ENCODE results near the gene NKAPD1. TPM values are rescaled to one million over a fixed set of nuclear protein-coding genes. Genes with fewer than 3 reads are reported as not detected.
"Not testable (repeated sequence)": the region's sequence is repeated elsewhere in the genome, so short reads cannot be mapped to it uniquely, and the experiment has no call there.

NKAPD1 gene
- total RNA-seq, 4 donors from 2014 or later = 8.5 to 15.6 (median 12.3) TPM

DNA sequence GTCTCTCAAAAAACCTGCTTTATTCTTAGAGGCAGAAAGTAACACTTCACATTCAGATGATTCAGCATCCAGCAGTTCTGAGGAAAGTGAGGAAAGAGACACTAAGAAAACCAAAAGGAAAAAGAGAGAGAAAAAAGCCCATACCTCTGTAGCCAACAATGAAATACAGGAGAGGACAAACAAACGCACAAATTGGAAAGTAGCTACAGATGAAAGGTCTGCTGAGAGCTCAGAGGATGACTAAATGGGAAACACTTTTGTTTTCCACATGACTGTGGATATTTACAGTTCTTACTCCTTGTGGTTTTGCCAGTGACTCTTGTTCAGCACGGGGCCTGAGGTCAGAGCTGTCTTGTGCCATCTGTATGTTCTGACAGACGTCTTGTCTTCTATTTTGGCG is 8.6 kb downstream of the NKAPD1 start:
- no peak overlapping the region for H3K4me3 ChIP-seq (ENCODE audit: low read depth, poor library complexity, severe bottlenecking)
- 62 to 73% methylated on average over 4 of the region's 4 CpGs for WGBS, 2 donors
- intact Hi-C loops (cut with DNase I; ENCODE audit: low total_unique reads) = no loop called here
- no peak for DNase-seq (ENCODE audit: low spot score in 2 of 2)
- TF ChIP-seq, protein P1, sequence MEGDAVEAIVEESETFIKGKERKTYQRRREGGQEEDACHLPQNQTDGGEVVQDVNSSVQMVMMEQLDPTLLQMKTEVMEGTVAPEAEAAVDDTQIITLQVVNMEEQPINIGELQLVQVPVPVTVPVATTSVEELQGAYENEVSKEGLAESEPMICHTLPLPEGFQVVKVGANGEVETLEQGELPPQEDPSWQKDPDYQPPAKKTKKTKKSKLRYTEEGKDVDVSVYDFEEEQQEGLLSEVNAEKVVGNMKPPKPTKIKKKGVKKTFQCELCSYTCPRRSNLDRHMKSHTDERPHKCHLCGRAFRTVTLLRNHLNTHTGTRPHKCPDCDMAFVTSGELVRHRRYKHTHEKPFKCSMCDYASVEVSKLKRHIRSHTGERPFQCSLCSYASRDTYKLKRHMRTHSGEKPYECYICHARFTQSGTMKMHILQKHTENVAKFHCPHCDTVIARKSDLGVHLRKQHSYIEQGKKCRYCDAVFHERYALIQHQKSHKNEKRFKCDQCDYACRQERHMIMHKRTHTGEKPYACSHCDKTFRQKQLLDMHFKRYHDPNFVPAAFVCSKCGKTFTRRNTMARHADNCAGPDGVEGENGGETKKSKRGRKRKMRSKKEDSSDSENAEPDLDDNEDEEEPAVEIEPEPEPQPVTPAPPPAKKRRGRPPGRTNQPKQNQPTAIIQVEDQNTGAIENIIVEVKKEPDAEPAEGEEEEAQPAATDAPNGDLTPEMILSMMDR (IDR thresholded peaks at IDR 0.05) = no peak
- no peak for TF ChIP-seq POLR2A (IDR thresholded peaks at IDR 0.05)

- whole genome bisulfite sequencing, 2 donors = 3 to 6% methylated on average over 19 of the region's 19 CpGs
- DNase-seq (ENCODE audit: low spot score in 2 of 2) = no peak
- intact Hi-C loops (cut with DNase I; ENCODE audit: low total_unique reads) = no loop called here
- TF ChIP-seq POLR2A (IDR thresholded peaks at IDR 0.05) = no peak
- TF ChIP-seq, protein P1 (IDR thresholded peaks at IDR 0.05) = no peak
- peak overlapping the region; percentile 86 for H3K4me3 ChIP-seq (ENCODE audit: low read depth, poor library complexity, severe bottlenecking)
These were observed 11.8 kb downstream of the NKAPD1 start for GRCh38 chr11:112085822-112086421.

DNA sequence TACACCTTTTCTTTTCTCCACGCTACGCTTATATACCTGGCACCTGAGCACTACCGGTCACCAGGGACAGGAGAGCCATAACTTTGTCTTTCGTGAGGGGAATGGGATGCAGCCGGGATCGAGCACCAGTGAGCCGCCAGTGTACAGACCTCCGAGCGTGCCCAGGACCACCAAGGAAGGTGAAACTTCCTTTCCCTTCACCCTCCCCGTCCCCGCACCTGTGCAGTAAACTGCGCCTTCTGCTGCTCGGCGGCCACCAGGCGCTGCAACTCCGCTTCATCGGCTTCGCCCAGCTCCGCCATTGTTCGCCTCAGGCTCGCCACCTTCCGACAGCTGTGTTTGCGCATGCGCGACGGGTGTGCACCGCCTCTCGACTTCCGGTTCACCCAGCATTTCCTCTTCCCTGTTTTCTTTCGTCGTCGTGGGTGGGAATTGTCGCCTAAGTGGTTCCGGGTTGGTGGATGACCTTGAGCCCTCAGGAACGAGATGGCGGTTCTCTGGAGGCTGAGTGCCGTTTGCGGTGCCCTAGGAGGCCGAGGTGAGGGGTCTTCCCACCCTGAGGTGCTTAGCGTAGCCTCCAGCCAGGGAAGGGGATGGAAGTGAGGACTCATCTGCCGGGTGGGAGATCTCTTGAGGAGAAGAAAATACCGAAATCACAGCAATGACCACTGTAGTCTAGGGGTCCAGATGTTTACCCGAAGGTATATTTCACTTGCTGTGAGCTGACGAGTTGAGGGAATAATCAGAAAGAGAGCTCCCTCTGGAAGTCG is 12.5 kb downstream of the NKAPD1 start, which contains the start of the genes SDHD and TIMM8B:
Gene SDHD (plus strand): TSS at position 452 of the 770 bp plus-strand sequence. CDS start 35 bp downstream, at position 487.
Gene TIMM8B (minus strand): TSS at position 335 of the 770 bp plus-strand sequence. CDS start 33 bp downstream, at position 302.
- H3K4me3 ChIP-seq (ENCODE audit: low read depth, poor library complexity, severe bottlenecking) = peak within 1 kb of the TSS; percentile 86
- 0% methylated on average over 40 to 45 of the region's 45 CpGs for WGBS, 2 donors
- intact Hi-C loops (cut with DNase I; ENCODE audit: low total_unique reads) = no loop called here
- TF ChIP-seq, protein P1 (IDR thresholded peaks at IDR 0.05) = peak in 1 of 3 donors; percentile 46
- no peak for TF ChIP-seq POLR2A (IDR thresholded peaks at IDR 0.05)
- peak; percentile 96 to 99 for DNase-seq (ENCODE audit: low spot score in 2 of 2)

DNA sequence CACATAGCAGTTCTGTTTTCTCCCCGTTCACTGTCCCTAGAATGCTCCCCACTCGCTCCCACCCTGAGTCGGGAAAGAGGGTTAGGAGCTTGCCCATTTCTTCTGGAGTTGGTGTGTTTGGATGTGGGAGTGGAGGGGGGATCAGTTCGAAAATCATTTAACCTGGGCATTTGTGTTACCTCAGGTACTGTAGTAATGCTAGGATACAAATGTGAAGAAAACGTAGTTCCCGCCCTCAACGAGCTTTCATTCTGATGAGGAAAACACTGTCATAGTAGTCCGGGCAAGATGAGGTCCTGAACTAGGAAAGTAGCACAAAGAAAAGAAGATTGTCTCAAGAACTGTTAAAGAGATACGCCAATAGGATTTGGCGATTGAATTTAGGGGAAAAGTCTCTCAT is 13.1 kb downstream of the NKAPD1 start:
- peak overlapping the region; percentile 86 for H3K4me3 ChIP-seq (ENCODE audit: low read depth, poor library complexity, severe bottlenecking)
- TF ChIP-seq, protein P1 (IDR thresholded peaks at IDR 0.05) = no peak
- TF ChIP-seq POLR2A (IDR thresholded peaks at IDR 0.05) = no peak
- intact Hi-C loops (cut with DNase I; ENCODE audit: low total_unique reads) = no loop called here
- DNase-seq (ENCODE audit: low spot score in 2 of 2) = no peak
- 18 to 20% methylated on average over 10 of the region's 10 CpGs for WGBS, 2 donors

GRCh38 chr11:112095302-112095701 is 21.2 kb downstream of the NKAPD1 start:
- intact Hi-C loops (cut with DNase I; ENCODE audit: low total_unique reads); H3K4me3 ChIP-seq (ENCODE audit: low read depth, poor library complexity, severe bottlenecking); DNase-seq (ENCODE audit: low spot score in 2 of 2): not testable (repeated sequence)
- WGBS, 2 donors = 90 to 100% methylated on average over 2 of the region's 2 CpGs

- TF ChIP-seq, protein P1 (IDR thresholded peaks at IDR 0.05) = no peak
- TF ChIP-seq POLR2A (IDR thresholded peaks at IDR 0.05) = no peak
These were observed 22.1 kb downstream of the NKAPD1 start for GRCh38 chr11:112096194-112096593.

More at GRCh38 chr11:112096194-112096593, 22.1 kb downstream of the NKAPD1 start:
- DNase-seq (ENCODE audit: low spot score in 2 of 2) = no peak
- intact Hi-C loops (cut with DNase I; ENCODE audit: low total_unique reads) = no loop called here
- H3K4me3 ChIP-seq (ENCODE audit: low read depth, poor library complexity, severe bottlenecking) = no peak overlapping the region
